SK-N-SH treated with all-trans-retinoic acid at 6 μM for 48 hours (cell line): ENCODE measurements around the gene C1orf105.

Experiments
- ATAC-seq: fragments of 200-7000 bp; cut with Tn5 transposase; 3 replicates; pipeline ENCODE4 v1.9.1; 2020; ENCODE audit warnings: mild to moderate bottlenecking, moderate library complexity
- ARNTL ChIP-seq: fragments of 450-650 bp; formaldehyde crosslinking; IDR thresholded peaks from 2 replicates; pipeline ENCODE4 v1.5.0; 2020; ENCODE audit warnings: low read depth, mild to moderate bottlenecking, moderate library complexity, borderline replicate concordance
- CSDC2 ChIP-seq: fragments of 250-450 bp; sonication (Bioruptor Pico); IDR thresholded peaks from 2 replicates; pipeline ENCODE4 v1.5.0; 2020; ENCODE audit warnings: mild to moderate bottlenecking, moderate library complexity
- CSRNP3 ChIP-seq: fragments of 250-450 bp; sonication (Bioruptor Pico); IDR thresholded peaks from 2 replicates; pipeline ENCODE4 v1.5.1; 2021; ENCODE audit warnings: mild to moderate bottlenecking, moderate library complexity
- ESRRG ChIP-seq: fragments of 250-450 bp; sonication (Bioruptor Pico); IDR thresholded peaks from 2 replicates; pipeline ENCODE4 v1.6.1; 2021; ENCODE audit warnings: mild to moderate bottlenecking
- GLIS3 ChIP-seq: fragments of 250-450 bp; sonication (Bioruptor Pico); IDR thresholded peaks from 2 replicates; pipeline ENCODE4 v1.5.0; 2020; ENCODE audit warnings: mild to moderate bottlenecking, moderate library complexity
- ISL1 ChIP-seq: fragments of 250-450 bp; sonication (Bioruptor Pico); IDR thresholded peaks from 2 replicates; pipeline ENCODE4 v2.1.2; 2022; ENCODE audit warnings: mild to moderate bottlenecking, moderate library complexity
- OSR1 ChIP-seq: fragments of 250-450 bp; sonication (Bioruptor Pico); IDR thresholded peaks from 2 replicates; pipeline ENCODE4 v1.8.0; 2022; ENCODE audit warnings: moderate library complexity, mild to moderate bottlenecking, inconsistent platforms
- PATZ1 ChIP-seq: fragments of 250-450 bp; sonication (Bioruptor Pico); IDR thresholded peaks from 2 replicates; pipeline ENCODE4 v1.8.0; 2020; ENCODE audit warnings: mild to moderate bottlenecking, moderate library complexity, borderline replicate concordance
- POU6F1 ChIP-seq: fragments of 250-450 bp; sonication (Bioruptor Pico); IDR thresholded peaks from 2 replicates; pipeline ENCODE4 v1.8.0; 2021; ENCODE audit warnings: low read depth, mild to moderate bottlenecking, moderate library complexity, borderline replicate concordance
- PPARA ChIP-seq: fragments of 250-450 bp; sonication (Bioruptor Pico); IDR thresholded peaks from 2 replicates; pipeline ENCODE4 v1.5.0; 2020; ENCODE audit warnings: mild to moderate bottlenecking, borderline replicate concordance
- SNAI2 ChIP-seq: fragments of 250-450 bp; sonication (Bioruptor Pico); IDR thresholded peaks from 2 replicates; pipeline ENCODE4 v1.5.0; 2020; ENCODE audit warnings: mild to moderate bottlenecking, moderate library complexity
- TCF4 ChIP-seq: fragments of 250-450 bp; sonication (Bioruptor Pico); IDR thresholded peaks from 2 replicates; pipeline ENCODE4 v1.8.0; 2021; ENCODE audit warnings: mild to moderate bottlenecking, moderate library complexity, borderline replicate concordance
- TOX ChIP-seq: fragments of 250-450 bp; sonication (Bioruptor Pico); IDR thresholded peaks from 2 replicates; pipeline ENCODE4 v1.8.0; 2021; ENCODE audit warnings: mild to moderate bottlenecking, moderate library complexity, borderline replicate concordance
- ZC3H10 ChIP-seq: fragments of 250-450 bp; sonication (Bioruptor Pico); IDR thresholded peaks from 2 replicates; pipeline ENCODE4 v1.5.1; 2021; ENCODE audit warnings: mild to moderate bottlenecking, moderate library complexity
- ZFP3 ChIP-seq: fragments of 250-450 bp; sonication (Bioruptor Pico); IDR thresholded peaks from 2 replicates; pipeline ENCODE4 v1.5.0; 2020; ENCODE audit warnings: mild to moderate bottlenecking, moderate library complexity
- ZNF565 ChIP-seq: fragments of 450-650 bp; formaldehyde crosslinking; conservative IDR thresholded peaks from 2 replicates; pipeline ENCODE4 v1.5.0; 2020; ENCODE audit warnings: low read depth, mild to moderate bottlenecking, moderate library complexity
- ZNF70 ChIP-seq: fragments of 450-650 bp; formaldehyde crosslinking; IDR thresholded peaks from 2 replicates; pipeline ENCODE4 v1.5.0; 2020; ENCODE audit warnings: mild to moderate bottlenecking, moderate library complexity
- ZNF8 ChIP-seq: fragments of 450-650 bp; formaldehyde crosslinking; IDR thresholded peaks from 2 replicates; pipeline ENCODE4 v1.5.0; 2020; ENCODE audit warnings: mild to moderate bottlenecking, moderate library complexity
- TF ChIP-seq, protein P1 (sequence below): fragments of 250-450 bp; sonication (Bioruptor Pico); IDR thresholded peaks from 2 replicates; pipeline ENCODE4 v1.5.1; 2020; ENCODE audit warnings: low read depth, mild to moderate bottlenecking, moderate library complexity
- TF ChIP-seq, protein P2 (sequence below): fragments of 250-450 bp; sonication (Bioruptor Pico); IDR thresholded peaks from 2 replicates; pipeline ENCODE4 v1.5.0; 2020; ENCODE audit warnings: mild to moderate bottlenecking, moderate library complexity

Gene C1orf105

DNA sequence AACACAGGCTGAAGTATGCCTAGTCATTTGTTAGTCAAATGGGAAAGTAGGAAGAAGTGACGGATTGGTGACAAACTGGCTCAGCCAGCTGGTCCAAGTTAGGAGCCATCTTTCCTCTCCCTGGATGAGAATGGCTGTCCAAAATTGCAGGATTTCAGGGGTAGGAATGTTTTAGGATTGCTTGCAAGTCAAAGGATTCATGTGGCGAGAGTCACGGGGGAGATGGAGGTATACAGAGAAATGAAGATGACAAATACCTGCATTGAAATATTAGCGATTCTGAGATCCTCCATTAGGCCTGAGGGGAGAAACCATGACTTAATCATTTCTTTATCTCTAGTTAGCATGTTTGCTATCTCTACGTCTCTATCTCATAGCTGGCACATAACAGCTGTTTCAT, 65.1 kb downstream of the C1orf105 start:
- no peak for TF ChIP-seq ZNF565 (CRISPR knock-in tag)
- no peak for TF ChIP-seq SNAI2 (CRISPR knock-in tag)
- TF ChIP-seq, protein P1, sequence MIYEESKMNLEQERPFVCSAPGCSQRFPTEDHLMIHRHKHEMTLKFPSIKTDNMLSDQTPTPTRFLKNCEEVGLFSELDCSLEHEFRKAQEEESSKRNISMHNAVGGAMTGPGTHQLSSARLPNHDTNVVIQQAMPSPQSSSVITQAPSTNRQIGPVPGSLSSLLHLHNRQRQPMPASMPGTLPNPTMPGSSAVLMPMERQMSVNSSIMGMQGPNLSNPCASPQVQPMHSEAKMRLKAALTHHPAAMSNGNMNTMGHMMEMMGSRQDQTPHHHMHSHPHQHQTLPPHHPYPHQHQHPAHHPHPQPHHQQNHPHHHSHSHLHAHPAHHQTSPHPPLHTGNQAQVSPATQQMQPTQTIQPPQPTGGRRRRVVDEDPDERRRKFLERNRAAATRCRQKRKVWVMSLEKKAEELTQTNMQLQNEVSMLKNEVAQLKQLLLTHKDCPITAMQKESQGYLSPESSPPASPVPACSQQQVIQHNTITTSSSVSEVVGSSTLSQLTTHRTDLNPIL: no peak
- TF ChIP-seq, protein P2, sequence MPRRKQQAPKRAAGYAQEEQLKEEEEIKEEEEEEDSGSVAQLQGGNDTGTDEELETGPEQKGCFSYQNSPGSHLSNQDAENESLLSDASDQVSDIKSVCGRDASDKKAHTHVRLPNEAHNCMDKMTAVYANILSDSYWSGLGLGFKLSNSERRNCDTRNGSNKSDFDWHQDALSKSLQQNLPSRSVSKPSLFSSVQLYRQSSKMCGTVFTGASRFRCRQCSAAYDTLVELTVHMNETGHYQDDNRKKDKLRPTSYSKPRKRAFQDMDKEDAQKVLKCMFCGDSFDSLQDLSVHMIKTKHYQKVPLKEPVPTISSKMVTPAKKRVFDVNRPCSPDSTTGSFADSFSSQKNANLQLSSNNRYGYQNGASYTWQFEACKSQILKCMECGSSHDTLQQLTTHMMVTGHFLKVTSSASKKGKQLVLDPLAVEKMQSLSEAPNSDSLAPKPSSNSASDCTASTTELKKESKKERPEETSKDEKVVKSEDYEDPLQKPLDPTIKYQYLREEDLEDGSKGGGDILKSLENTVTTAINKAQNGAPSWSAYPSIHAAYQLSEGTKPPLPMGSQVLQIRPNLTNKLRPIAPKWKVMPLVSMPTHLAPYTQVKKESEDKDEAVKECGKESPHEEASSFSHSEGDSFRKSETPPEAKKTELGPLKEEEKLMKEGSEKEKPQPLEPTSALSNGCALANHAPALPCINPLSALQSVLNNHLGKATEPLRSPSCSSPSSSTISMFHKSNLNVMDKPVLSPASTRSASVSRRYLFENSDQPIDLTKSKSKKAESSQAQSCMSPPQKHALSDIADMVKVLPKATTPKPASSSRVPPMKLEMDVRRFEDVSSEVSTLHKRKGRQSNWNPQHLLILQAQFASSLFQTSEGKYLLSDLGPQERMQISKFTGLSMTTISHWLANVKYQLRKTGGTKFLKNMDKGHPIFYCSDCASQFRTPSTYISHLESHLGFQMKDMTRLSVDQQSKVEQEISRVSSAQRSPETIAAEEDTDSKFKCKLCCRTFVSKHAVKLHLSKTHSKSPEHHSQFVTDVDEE (CRISPR knock-in tag): no peak
- TF ChIP-seq PPARA (CRISPR knock-in tag): no peak
- TF ChIP-seq ESRRG (CRISPR knock-in tag): no peak
- TF ChIP-seq ZFP3 (CRISPR knock-in tag): no peak
- TF ChIP-seq ARNTL (CRISPR knock-in tag): no peak
- TF ChIP-seq ISL1 (CRISPR knock-in tag): no peak
- TF ChIP-seq ZNF70 (CRISPR knock-in tag): no peak
- no peak for TF ChIP-seq GLIS3 (CRISPR knock-in tag)
- TF ChIP-seq CSDC2 (CRISPR knock-in tag): no peak
- no peak for TF ChIP-seq POU6F1
- TF ChIP-seq TCF4 (CRISPR knock-in tag): no peak
- no peak for TF ChIP-seq CSRNP3
- no peak for TF ChIP-seq PATZ1 (CRISPR knock-in tag)
- TF ChIP-seq TOX: no peak
- ATAC-seq: no peak

GRCh38 chr1:172486805-172487454, 66.4 kb downstream of the C1orf105 start:
- no peak for TF ChIP-seq ZNF8 (CRISPR knock-in tag)
- no peak for TF ChIP-seq ZFP3 (CRISPR knock-in tag)
- no peak for TF ChIP-seq CSRNP3
- no peak for TF ChIP-seq OSR1 (CRISPR knock-in tag)
- TF ChIP-seq ISL1 (CRISPR knock-in tag): no peak
- TF ChIP-seq PPARA (CRISPR knock-in tag): no peak
- TF ChIP-seq ZNF70 (CRISPR knock-in tag): no peak
- TF ChIP-seq POU6F1: no peak
- TF ChIP-seq TCF4 (CRISPR knock-in tag): no peak
- no peak for TF ChIP-seq ZC3H10 (CRISPR knock-in tag)

More at GRCh38 chr1:172486805-172487454, 66.4 kb downstream of the C1orf105 start:
- ATAC-seq: no peak
